CD4-positive, alpha-beta T cell treated with Interleukin-6 at 100 ng/mL for 8 hours (primary cell): ENCODE results near the gene PRSS50.

Experiments
- DNase-seq: peaks from one replicate; pipeline ENCODE4 v3.0.0-alpha.2; 2020; ENCODE audit warnings: mixed read lengths, low spot score

The PRSS50 gene

GRCh38 chr3:46725621-46726314, 8.1 kb upstream of the PRSS50 start:
- DNase-seq: no peak

GRCh38 chr3:46724424-46724823, 6.8 kb upstream of the PRSS50 start:
- DNase-seq: no peak

DNA sequence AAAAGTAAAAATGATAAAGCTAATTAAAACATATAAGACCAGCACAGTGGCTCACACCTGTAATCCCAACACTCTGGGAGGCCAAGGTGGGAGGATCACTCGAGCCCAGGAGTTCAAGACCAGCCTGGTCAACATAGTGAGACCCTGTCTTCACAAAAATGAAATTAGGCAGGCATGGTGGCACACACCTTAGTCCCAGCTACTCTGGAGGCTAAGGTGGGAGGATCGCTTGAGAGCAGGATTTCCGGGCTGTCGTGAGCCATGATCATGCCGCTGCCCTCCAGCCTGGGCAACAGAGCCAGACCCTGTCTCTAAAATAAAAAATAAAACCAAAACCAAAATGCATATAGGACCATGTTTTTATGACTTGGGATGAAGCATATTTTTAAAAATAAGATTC, 4.8 kb upstream of the PRSS50 start:
- DNase-seq: no peak

- DNase-seq: no peak
These were observed 3.3 kb upstream of the PRSS50 start for GRCh38 chr3:46721009-46721408.

DNA sequence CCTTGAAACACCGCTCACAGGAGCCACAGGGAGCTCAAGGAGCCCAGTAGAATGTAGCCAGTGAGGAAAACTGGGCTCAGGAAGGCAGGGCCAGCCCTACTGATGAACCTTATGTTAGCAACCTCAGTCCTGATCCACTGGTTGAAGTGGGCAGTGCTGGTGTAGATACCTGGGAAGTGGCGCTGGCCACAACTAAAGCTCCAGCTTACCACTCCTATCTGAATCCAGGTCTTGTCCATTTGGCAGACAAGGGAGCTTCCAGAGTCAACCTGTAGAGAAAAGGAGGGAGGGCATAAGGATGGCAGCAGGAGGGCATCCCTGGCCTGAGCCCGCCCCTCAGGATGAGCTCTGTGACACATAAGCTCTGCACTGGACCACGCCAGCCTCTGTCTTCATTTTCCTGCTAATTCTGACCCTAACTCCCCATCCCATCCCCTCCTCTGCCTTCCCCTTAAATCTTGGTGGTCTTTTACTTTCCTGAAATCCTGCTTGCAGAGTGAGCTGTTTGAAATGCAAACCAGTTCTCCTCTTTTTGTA, 2.1 kb upstream of the PRSS50 start:
- no peak for DNase-seq

- DNase-seq: no peak
These were observed 1.4 kb upstream of the PRSS50 start for GRCh38 chr3:46719044-46719565.

GRCh38 chr3:46716461-46717441, 918 bp downstream of the PRSS50 start:
- no peak for DNase-seq

GRCh38 chr3:46715507-46716175, 2.0 kb downstream of the PRSS50 start:
- no peak for DNase-seq

GRCh38 chr3:46714728-46715506, 2.8 kb downstream of the PRSS50 start:
- DNase-seq: no peak

DNA sequence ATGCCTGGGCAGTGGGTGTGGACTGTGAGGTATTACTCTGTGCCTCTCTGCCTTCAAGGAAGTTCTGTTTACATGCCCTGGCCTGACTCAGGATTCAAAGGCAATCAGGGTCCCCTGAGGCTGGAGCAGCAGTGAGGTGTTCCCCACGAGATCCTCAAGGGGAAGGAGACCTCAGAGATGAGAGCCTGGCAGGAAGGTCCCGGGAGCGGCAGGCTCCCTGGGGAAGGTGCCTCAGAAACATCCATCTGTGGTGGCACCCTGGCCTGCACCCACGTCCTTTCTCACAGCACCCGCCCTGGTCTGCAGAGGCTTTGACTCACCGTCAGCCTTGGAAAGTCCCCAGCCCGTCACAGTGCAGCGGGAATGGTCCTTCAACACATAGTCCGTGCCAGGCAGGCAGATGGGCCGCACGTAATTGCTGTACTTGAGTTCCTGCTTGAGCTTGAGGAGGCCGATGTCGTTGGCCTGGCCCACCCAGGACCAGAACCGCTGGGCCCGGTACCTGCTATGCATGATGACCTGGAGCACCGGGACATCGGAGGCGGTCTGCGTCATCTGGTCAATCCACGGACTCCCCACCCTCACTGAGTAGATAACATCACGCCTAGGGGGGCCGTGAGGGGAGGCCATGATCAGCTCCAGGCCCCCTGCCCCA, 3.6 kb downstream of the PRSS50 start:
- no peak for DNase-seq

GRCh38 chr3:46713050-46713897, 4.4 kb downstream of the PRSS50 start:
- no peak for DNase-seq

GRCh38 chr3:46712191-46713049, 5.2 kb downstream of the PRSS50 start:
- DNase-seq: no peak

DNA sequence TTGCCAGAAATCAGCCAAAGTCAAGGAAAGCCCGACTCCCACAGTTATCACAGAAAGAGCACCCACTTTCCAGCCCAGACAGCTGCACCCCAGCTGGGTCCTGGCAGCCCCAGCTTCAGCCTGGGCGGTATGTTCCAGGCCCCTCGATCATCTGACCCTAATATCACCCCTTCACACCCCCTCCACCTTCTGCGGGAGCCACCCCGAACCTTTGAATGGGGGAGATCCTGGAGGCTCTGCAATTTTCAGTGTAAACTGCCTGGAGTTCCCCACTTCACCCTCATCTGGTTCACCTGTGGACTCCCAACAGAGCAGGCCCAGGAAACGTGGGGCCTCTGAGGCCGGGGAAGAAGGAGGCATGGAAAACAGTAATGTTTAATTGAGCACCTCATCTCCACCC, 5.9 kb downstream of the PRSS50 start:
- no peak for DNase-seq

- no peak for DNase-seq
These were observed 6.4 kb downstream of the PRSS50 start for GRCh38 chr3:46711305-46711704.

GRCh38 chr3:46710671-46711295, 6.9 kb downstream of the PRSS50 start:
- no peak for DNase-seq

- no peak for DNase-seq
These were observed 7.4 kb downstream of the PRSS50 start for GRCh38 chr3:46710229-46710628.

GRCh38 chr3:46709721-46710120, 7.9 kb downstream of the PRSS50 start:
- DNase-seq: no peak

DNA sequence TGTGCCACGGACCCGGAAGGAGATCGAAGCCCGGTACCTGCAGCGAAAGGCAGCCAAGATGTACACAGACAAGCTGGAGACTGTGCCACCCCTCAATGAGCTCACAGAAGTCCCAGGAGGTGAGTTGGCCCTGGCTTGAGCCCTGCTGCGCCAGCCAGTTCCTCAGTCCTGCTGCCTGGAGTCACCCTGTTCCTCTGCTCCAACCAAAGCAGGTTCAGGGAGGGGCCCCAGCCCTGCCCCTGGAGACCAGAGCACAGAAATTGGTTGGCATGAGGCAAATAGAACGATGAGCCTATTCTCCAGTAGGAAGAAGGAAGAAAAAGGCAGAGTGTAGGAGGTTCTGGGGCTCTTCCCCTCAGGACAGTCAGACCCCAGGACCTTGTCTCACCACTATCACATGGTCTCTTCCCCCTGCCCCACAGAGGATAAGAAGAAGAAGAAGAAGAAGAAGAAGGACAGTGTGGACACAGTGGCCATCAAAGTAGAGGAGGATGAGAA, 8.5 kb downstream of the PRSS50 start:
- no peak for DNase-seq
